Cardiac fibroblast (primary cell): ENCODE data around the gene SCARB1.

Source experiments
- DNase-seq, 2 donors: peaks; one replicate each; pipeline versions ENCODE4 v3.0.0 to v3.0.0-alpha.2; 2010; ENCODE audit warnings: low read depth in 2 of 2
- H3K4me3 ChIP-seq, 2 donors: replicated peaks in 1 of 2; 1 replicate in 1 of 2; 2 replicates in 1 of 2; pipeline ENCODE4 v1.5.1; 2011; ENCODE audit warnings: low read depth in 2 of 2, low read length in 2 of 2, mild to moderate bottlenecking in 2 of 2, moderate library complexity in 1 of 2
- TF ChIP-seq, protein P1 (sequence below): IDR thresholded peaks from one replicate; pipeline ENCODE4 v1.5.1; 2011; ENCODE audit warnings: low read depth, mild to moderate bottlenecking, low read length, inconsistent platforms

The SCARB1 gene

DNA sequence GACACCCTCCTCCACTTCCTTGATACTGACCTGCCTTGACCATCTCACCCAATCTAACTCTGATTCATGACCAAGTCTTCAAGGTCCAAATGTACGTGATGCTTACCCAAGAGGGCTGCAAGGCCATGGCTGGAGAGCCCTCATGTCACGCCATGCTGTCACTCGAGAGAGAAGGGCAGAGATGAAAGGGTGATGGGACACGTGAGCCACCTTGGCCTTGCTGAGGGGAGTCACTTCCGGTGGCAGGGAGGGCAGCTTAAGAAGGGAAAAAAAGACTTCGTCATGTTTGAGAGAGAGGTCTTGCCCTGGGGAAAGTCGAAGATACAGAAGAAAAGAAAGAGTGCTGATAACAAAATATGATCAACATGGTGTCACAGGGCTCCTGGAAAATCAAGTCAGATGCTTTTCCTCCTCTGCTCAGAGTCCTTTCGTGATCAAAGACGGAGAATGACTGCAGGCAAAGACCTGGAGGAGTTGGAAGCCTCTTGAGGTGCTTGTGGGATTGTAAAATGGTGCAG, 3.3 kb upstream of the SCARB1 start:
- TF ChIP-seq, protein P1, sequence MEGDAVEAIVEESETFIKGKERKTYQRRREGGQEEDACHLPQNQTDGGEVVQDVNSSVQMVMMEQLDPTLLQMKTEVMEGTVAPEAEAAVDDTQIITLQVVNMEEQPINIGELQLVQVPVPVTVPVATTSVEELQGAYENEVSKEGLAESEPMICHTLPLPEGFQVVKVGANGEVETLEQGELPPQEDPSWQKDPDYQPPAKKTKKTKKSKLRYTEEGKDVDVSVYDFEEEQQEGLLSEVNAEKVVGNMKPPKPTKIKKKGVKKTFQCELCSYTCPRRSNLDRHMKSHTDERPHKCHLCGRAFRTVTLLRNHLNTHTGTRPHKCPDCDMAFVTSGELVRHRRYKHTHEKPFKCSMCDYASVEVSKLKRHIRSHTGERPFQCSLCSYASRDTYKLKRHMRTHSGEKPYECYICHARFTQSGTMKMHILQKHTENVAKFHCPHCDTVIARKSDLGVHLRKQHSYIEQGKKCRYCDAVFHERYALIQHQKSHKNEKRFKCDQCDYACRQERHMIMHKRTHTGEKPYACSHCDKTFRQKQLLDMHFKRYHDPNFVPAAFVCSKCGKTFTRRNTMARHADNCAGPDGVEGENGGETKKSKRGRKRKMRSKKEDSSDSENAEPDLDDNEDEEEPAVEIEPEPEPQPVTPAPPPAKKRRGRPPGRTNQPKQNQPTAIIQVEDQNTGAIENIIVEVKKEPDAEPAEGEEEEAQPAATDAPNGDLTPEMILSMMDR, result no peak
- no peak for DNase-seq
- H3K4me3 ChIP-seq, result no peak overlapping the region

DNA sequence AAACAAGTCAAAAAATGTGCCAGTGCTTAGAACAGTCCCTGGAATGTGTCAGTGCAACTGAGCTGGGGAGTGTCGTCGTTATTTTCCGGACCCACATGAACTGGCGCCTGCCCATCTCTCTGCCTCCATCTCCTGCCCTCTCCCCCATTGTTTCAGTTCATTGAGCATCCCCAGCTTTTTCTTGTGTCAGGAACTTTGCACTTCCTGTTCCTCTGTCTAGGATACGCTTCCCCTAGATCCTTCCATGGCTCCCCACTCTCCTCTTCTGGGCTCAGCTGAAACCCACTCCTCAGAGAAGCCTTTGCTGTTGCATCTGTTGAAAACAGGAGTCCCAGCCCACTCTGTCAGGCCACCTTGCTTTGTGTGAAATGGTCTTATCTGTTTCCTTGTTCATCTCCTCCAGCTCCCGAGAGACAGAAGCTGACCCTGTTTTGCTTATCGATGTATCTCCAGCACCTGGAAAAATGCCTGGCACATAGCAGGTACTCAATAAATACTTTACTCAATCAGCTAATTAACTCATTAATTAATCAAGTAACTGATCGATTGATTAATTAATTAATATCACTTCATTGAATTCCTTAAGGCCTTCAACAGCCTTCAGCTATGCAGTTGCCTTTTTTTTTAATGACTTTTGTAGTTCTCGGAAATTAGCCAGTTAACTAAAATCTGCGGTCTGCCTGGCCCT, 2.7 kb upstream of the SCARB1 start:
- TF ChIP-seq, protein P1, result no peak
- DNase-seq, result no peak
- no peak overlapping the region for H3K4me3 ChIP-seq

DNA sequence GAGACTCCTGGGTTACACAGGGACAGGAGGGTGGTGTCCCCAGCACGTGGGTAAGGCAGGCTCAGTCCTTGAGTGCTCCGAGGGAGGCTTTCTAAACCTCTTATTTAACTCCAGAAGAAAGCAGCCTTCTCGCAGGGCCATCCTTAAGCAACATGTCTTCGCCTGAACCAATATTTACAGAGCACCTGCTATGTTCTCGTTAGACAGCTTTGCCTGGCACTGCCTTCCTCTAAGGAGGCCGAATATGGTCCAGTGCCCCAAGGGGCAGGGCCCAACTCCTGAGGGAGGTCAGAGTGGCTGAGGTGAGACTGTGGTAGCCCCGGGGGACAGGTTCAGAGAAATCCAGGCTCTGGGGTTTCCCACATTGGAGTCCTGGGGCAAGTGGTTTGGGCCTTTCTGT, 2.1 kb upstream of the SCARB1 start:
- TF ChIP-seq, protein P1, result no peak
- DNase-seq, result no peak
- H3K4me3 ChIP-seq, result no peak overlapping the region

DNA sequence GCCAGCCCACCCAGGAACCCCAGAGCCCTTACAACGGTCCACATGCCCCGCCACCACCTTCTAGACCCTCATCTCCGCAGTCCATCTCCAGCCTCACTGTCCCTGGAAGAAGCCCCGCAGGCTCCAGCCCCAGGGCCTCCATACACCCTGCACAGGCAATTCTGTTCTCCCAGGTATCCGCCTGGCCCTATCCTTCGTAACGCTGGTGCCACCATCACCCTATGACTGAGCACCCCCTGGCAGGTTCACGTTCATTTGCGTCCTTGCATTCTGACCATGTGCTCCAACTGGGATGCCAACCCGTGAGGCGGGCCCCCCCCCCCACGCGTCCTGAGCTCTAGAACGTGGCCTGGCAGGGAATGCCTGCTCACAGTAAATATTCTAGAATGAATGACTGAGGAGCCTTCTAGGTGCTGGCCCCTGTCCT, 675 bp upstream of the SCARB1 start:
- H3K4me3 ChIP-seq, result no peak overlapping the region
- DNase-seq, result no peak
- TF ChIP-seq, protein P1, result no peak

DNA sequence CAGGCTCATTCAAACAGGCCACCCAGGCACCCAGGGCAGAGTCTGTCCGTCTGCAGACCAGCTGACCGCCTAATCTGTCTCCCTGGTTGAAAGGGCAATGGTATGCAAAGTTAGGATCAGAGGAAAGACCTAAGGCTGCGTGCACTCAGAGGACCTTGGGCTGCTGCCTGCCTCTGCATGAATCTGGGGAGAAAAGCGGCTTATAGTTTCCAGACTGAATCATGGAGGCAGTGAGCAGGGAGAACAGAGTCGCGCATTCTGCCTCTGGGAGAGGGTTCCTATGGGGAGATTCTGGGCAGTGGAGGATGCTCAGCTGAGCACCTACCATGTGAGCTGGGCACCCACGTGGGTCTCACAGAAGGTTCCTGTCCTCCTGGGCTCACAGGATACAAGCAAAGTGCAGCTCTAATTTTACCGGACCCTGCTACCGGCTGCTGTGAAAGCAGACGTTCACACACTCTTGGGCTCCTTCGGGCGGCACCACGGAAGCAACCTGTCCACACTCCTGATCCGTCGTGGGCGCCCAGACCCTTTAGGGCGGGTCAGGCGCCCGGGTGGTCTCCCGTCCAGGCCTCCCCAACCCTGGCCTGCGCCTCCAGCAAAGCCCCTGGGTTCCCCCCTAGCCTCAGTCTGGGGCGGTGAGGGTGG, 772 bp downstream of the SCARB1 start:
- H3K4me3 ChIP-seq, result peak overlapping the region; percentile 59 to 74
- peak; percentile 26 to 27 for DNase-seq
- TF ChIP-seq, protein P1, result no peak

DNA sequence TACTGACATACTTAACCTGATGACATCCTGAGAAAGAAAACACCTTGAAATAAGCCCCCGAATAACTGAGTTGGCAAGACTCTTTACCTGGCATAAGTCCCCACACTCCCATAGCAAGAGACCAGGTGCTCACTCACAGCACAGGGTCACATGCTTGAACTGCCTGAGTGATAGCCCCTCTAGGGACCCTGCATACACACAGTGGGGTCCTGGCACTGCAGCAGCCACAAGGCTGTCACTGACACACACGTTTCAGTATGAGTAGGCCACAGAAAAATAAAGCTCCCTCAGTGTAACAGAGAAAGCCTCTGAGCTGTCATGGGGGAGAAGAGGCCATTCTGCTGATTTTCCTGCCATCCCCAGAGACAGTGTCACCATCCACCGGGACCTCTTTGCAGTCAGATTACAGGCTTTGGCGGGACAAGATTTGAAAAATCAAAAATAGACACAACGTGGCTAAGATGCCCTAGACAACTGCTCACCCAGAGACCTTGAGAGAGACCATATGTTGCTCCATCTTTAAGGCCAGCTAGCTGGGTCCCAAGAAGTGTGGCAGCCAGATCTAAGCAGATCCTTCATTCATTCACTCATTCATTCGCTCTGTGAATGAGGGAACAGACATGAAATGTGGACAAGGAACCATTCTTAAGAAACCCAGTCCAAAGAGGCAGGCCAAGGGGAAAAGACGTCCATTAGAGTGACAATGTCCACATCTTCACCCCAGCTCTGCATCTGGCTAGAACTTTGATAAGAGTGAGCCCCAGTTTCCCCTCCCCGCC, 1.6 kb downstream of the SCARB1 start:
- no peak for DNase-seq
- no peak overlapping the region for H3K4me3 ChIP-seq
- TF ChIP-seq, protein P1, result no peak
